Body of pancreas (tissue), 4 donors: ENCODE measurements around the gene XRCC4.

ENCODE experiments used
- POLR2A ChIP-seq, 3 donors: fragments of 450-650 bp; IDR thresholded peaks; one replicate each; pipeline ENCODE4 v1.6.1; 2016; ENCODE audit warnings: antibody characterized with exemption in 3 of 3, mild to moderate bottlenecking in 2 of 3
- TF ChIP-seq, protein P1 (sequence below), 7 experiments: fragments of 450-650 bp in 4 of 7; fragments of 200-600 bp in 3 of 7; sonication (generic) in 3 of 7; IDR thresholded peaks; one replicate each; pipeline ENCODE4 v1.5.1; 2016 to 2019; ENCODE audit warnings: antibody characterized with exemption in 7 of 7

DNA sequence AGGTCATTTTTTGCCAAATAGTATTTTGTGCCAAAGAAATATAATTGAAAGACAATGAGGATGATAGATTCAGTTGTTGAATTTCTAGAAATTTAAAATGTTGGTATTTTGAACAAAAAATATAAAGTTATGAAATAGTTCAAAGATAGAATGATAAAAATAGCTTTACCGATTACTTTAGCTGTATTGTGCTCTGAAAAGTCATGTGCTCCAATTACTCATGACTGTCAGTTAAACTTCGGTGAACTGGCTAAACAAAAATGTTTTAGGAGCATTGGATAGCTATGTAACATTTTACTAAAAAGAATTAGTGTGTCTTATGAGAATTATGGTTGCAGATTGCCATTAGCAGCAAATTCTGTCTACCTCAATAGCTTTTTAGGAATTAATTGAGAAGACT is 216.9 kb downstream of the XRCC4 start:
- TF ChIP-seq, protein P1, sequence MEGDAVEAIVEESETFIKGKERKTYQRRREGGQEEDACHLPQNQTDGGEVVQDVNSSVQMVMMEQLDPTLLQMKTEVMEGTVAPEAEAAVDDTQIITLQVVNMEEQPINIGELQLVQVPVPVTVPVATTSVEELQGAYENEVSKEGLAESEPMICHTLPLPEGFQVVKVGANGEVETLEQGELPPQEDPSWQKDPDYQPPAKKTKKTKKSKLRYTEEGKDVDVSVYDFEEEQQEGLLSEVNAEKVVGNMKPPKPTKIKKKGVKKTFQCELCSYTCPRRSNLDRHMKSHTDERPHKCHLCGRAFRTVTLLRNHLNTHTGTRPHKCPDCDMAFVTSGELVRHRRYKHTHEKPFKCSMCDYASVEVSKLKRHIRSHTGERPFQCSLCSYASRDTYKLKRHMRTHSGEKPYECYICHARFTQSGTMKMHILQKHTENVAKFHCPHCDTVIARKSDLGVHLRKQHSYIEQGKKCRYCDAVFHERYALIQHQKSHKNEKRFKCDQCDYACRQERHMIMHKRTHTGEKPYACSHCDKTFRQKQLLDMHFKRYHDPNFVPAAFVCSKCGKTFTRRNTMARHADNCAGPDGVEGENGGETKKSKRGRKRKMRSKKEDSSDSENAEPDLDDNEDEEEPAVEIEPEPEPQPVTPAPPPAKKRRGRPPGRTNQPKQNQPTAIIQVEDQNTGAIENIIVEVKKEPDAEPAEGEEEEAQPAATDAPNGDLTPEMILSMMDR (IDR thresholded peaks at IDR 0.05): no peak
- no peak for TF ChIP-seq POLR2A (IDR thresholded peaks at IDR 0.05)
